CD4-positive, alpha-beta T cell treated with Interleukin-6 for 4 hours (primary cell): ENCODE results near the gene BEX4.

Experiments
- DNase-seq: peaks from one replicate; pipeline ENCODE4 v3.0.0-alpha.2; 2020; ENCODE audit warnings: mixed read lengths

Gene BEX4

DNA sequence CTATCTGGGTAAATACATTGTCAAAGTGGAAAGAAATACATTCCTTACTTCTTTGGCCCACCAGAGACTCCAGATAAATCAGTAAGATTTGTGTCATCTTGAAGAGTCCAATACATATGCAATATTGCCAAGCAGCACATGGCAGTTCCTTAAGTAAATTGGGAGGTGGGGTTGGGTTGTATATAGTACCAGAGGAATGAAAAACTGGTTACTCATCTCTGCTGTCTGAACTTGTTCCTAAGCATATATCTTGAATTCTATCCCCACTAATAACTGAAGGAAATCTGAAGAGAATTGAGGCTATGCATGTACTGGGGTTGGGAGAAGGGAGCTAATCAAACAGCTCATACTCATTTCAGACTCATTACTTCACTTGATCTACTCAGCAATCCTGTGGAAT lies 25.2 kb downstream of the BEX4 start:
- no peak for DNase-seq

DNA sequence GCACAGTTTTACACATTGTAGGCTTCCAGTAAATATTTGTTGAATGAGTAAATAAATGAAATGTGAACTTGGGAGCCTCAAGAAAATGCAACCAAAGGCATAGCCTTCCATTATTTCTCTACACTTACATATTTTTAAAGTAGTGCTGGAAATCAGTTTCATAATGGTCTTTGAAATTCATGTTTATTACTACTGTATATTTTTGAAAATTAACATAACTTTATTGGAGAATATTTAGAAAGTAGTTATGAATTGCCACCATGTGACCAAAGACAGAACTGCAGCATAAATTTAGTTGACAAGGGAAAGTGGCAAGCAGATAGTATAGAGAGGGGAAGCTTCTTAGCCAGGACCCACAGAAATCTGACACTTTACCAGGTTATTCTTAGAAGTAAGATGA lies 33.6 kb downstream of the BEX4 start:
- DNase-seq = peak; percentile 9

DNA sequence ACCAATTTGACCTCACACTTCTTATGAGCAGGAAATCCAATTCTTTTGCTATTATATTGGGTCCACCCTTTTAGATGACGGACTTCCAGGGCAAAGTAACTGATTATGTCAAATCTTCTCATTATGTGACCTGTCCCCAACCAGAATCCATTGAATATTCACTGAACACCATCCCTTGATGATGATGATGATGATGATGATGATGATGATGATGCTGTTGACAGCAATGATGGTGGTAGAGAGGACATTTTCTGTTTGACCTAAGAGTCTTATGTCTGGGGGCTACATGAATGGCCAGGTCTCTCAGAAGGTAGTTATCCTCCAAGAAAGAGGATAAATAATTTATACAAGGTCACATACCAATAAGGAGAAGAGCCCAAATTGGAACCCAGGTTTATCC lies 34.9 kb downstream of the BEX4 start:
- no peak for DNase-seq

- DNase-seq = no peak
Measured at GRCh38 chrX:103250977-103251376, 36.1 kb downstream of the BEX4 start.

DNA sequence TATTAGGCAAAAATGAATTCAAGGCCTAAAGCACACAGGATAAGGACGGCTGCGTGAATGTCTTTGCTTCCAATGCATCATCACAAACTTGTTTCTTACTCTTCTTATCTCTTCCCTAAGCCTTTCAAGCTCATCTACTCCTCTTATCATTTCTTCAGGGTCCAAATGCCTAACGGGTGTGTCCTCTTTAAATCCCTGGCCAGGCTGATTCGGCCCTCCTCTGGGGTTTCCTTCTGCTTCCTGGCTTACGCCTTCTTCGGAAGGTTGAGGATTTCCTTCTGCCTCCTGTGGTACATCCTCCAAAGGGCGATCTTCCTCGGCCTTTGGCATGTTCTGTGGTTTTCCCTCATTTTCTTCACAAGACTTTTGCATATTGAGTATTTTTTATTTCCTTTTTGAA lies 38.7 kb downstream of the BEX4 start:
- no peak for DNase-seq

DNA sequence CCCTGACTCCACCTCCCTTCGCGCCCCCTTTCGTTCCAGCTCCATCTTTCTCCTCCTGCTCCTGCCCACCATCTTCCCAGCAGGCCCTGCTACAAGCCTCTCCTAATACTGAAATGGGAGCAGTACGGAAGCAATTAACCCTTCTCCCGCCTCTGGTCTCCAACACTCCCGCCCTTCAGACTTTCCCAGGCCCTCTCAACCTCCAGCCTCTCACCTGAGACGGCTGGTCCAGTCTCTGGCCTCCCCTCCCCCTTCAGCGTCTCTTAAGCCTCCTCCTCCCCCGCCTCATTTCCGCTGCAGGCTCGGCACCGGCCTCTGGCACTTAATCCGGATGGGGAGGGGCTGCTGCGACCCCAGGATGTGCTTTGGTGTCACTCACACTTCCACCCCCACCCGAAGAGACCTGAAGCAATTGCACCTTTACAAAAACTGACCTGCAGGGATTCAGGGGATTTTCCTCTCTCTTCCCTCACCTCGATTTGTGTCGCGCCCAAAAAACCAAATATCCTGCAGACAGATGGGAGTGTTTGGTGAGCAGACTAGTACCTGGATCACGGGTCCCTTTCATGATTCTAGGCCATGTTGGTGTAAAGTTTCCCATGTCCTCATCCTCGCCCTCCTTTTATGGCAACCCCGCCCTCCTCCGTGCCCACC lies 39.4 kb downstream of the BEX4 start:
- peak; percentile 48 for DNase-seq

DNA sequence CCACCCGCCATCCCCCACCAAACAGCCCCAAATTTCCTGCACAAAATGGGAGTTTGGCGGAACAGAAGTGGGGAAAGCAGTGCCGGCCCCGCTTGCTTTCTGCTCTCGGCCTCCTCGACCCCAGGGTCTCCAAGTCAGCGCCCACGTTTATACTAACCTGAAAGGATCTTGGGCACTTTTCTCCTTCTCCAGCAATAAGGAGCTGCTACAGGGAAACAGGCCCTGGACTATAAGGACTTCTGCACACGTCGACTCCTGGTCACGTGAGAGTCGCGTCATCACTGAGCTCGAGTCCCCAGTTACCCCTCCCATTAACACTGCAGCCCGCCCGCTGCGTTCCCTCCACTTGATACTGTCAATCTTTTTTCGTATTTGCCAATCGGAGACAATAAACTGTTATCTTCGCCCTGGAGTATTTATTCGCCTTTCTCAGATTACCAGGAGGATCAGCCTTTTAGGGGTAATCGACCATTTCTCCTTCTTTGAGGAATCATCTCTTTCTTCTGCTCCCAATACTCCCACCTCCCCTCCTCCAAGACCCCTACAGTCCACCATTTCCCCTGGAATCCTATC lies 40.1 kb downstream of the BEX4 start, which contains the start of gene TCEAL8:
TCEAL8 (minus strand) TSS at position 235 of the 573 bp plus-strand sequence. CDS start 1,176 bp downstream, outside the sequence.
- DNase-seq = peak; percentile 73

GRCh38 chrX:103256651-103257050 lies 41.7 kb downstream of the BEX4 start:
- DNase-seq = no peak

- DNase-seq = no peak
Measured at GRCh38 chrX:103258275-103258674, 43.4 kb downstream of the BEX4 start.
